PC-3 (cell line): Measurements from ENCODE around the gene CEP97. TPM values are rescaled to one million over a fixed set of nuclear protein-coding genes. Genes with fewer than 3 reads are reported as not detected.
A peak's percentile ranks its signal among the peaks of the same experiment; 100 is the strongest.

ENCODE experiments used
- ATAC-seq: fragments of 200-7000 bp; cut with Tn5 transposase; 2 replicates; pipeline ENCODE4 v1.9.1; 2020; ENCODE audit warnings: mild to moderate bottlenecking, moderate library complexity
- BruUV-seq: library from RNA; stranded (reverse); fragments of 400-500 nt; replicated peaks from 2 replicates; lab custom pipeline; 2021; lab: Mats Ljungman, UMichigan
- CTCF ChIA-PET: fragments of 300-600 bp; sonication (Branson Sonifier 250); formaldehyde crosslinking; loops from one replicate; lab custom pipeline; 2022; ENCODE audit warnings: antibody characterized with exemption; lab: Charles Lee
- POLR2A ChIA-PET: fragments of 300-600 bp; sonication (Branson Sonifier 250); formaldehyde crosslinking; loops from one replicate; lab custom pipeline; 2022; ENCODE audit warnings: antibody characterized with exemption; ENCODE audit not compliant: unreplicated experiment; lab: Charles Lee
- DNase-seq: peaks from one replicate; pipeline ENCODE4 v3.0.0-alpha.2; 2015
- H2AFZ ChIP-seq: fragments of 300-600 bp; sonication (generic); 2 replicates; pipeline ENCODE4 v1.6.0; 2016; ENCODE audit warnings: antibody characterized with exemption, low read length
- H3F3A ChIP-seq: fragments of 300-600 bp; sonication (generic); one replicate; pipeline ENCODE4 v1.6.0; 2017; ENCODE audit warnings: antibody characterized with exemption, low read length, control low read depth, mild to moderate bottlenecking; ENCODE audit not compliant: unreplicated experiment
- H3K27ac ChIP-seq: fragments of 300-600 bp; sonication (generic); 2 replicates; pipeline ENCODE4 v1.5.1; 2016; ENCODE audit warnings: mild to moderate bottlenecking, low read length
- H3K27me3 ChIP-seq: fragments of 300-600 bp; sonication (generic); 2 replicates; pipeline ENCODE4 v1.6.1; 2016; ENCODE audit warnings: low read length, mixed read lengths
- H3K36me3 ChIP-seq: fragments of 300-600 bp; sonication (generic); 2 replicates; pipeline ENCODE4 v1.6.1; 2016; ENCODE audit warnings: low read depth, mixed run types, low read length, mixed read lengths
- H3K4me1 ChIP-seq: fragments of 300-600 bp; sonication (generic); 2 replicates; pipeline ENCODE4 v1.5.1; 2016; ENCODE audit warnings: low read length; ENCODE audit not compliant: insufficient read depth
- H3K4me2 ChIP-seq: fragments of 300-600 bp; sonication (generic); 2 replicates; pipeline ENCODE4 v1.6.0; 2016; ENCODE audit warnings: low read length
- H3K4me3 ChIP-seq: fragments of 300-600 bp; sonication (generic); 2 replicates; pipeline ENCODE4 v1.5.1; 2016; ENCODE audit warnings: mild to moderate bottlenecking, low read length, mixed read lengths
- H3K79me2 ChIP-seq: fragments of 300-600 bp; sonication (generic); 2 replicates; pipeline ENCODE4 v1.6.1; 2017; ENCODE audit warnings: low read length, mixed read lengths
- H3K9ac ChIP-seq: fragments of 300-600 bp; sonication (generic); 2 replicates; pipeline ENCODE4 v1.6.0; 2016; ENCODE audit warnings: mild to moderate bottlenecking, low read length
- H3K9me2 ChIP-seq: fragments of 300-600 bp; sonication (generic); replicated peaks from 2 replicates; pipeline ENCODE4 v1.6.1; 2016; ENCODE audit warnings: mixed run types, low read length, mixed read lengths
- H3K9me3 ChIP-seq: fragments of 300-600 bp; sonication (generic); 2 replicates; pipeline ENCODE4 v1.6.1; 2016; ENCODE audit warnings: low read length, mixed read lengths
- H4K20me1 ChIP-seq: fragments of 300-600 bp; sonication (generic); 2 replicates; pipeline ENCODE4 v1.6.1; 2016; ENCODE audit warnings: low read length, mixed read lengths
- CTCF ChIP-seq: fragments of 300-600 bp; sonication (generic); conservative IDR thresholded peaks from 2 replicates; pipeline ENCODE4 v1.5.1; 2017; ENCODE audit warnings: antibody characterized with exemption, low read depth, mild to moderate bottlenecking, low read length
- EZH2 ChIP-seq: fragments of 300-600 bp; sonication (generic); IDR thresholded peaks from one replicate; pipeline ENCODE4 v1.6.1; 2017; ENCODE audit warnings: antibody characterized with exemption, mild to moderate bottlenecking, low read length; ENCODE audit not compliant: unreplicated experiment
- EZH2phosphoT487 ChIP-seq: fragments of 300-600 bp; sonication (generic); IDR thresholded peaks from 2 replicates; pipeline ENCODE4 v1.6.1; 2018; ENCODE audit warnings: mild to moderate bottlenecking, antibody characterized with exemption, low read length, borderline replicate concordance
- intact Hi-C: fragments of 100-400 bp; cut with micrococcal nuclease; formaldehyde crosslinking; loops from 2 replicates; pipeline ENCODE4 v1.9.0; 2023
- total RNA-seq: library from RNA; depleted of rRNA; stranded (reverse); fragments of >200 nt; gene quantifications from 2 replicates; pipeline ENCODE4 v1.2.3, GENCODE V29; 2014

The CEP97 gene
- total RNA-seq, 1 experiment from 2014 or later = 12.1 TPM

DNA sequence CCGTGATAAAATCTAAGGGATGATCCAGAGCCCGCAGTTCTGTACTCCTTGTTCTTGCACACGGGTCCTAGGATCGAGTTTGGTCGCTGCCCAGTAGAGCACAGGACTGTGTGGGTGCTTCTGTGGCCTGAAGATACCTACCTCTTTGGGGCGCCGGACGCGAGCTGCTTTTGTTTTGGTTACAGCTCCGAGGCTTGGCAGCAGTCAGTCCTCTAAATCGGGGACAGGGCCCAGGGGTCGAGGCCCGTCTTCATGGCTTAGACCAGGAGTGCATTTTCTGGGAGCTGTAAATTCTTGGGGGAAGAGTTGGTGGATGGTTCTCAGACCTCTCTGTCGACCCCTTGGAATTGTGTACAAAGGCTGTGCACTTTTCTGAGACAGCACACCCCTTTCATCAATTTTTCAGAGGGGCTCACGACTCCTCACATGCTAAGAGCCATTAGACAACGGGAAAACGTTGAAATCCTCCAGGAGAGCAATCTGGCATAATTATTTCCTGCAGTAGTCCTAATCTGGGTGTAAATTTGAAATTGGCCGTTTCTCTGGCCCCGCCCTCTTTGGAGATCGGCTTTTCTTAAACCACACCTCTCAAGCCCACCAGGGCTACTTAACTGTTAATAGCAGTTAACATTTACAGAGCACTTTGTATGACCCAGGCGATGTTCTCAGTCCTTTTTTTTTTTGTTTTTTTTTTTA, 928 bp downstream of the CEP97 start:
- intact Hi-C loops = no loop called here
- no peaks in the 10 kb centered on the region for H3K27me3 ChIP-seq
- DNase-seq (peak; percentile 16), ATAC-seq (peak; percentile 4)
- H3K27ac ChIP-seq = no peak overlapping the region
- H3K9me3 ChIP-seq = no peaks in the 10 kb centered on the region
- BruUV-seq = no TSS peak
- H3K9ac ChIP-seq = peak overlapping the region; percentile 74
- H3K4me2 ChIP-seq = peak overlapping the region; percentile 95
- H2AFZ ChIP-seq = peak overlapping the region; percentile 98
- TF ChIP-seq EZH2 (no peak), CTCF (no peak), EZH2phosphoT487 (no peak)
- H4K20me1 ChIP-seq = no peaks in the 10 kb centered on the region
- H3K4me3 ChIP-seq = peak overlapping the region; percentile 87
- peaks cover 22% of the 10 kb centered on the region for H3K79me2 ChIP-seq
- ChIA-PET CTCF (no interaction called here), POLR2A (no interaction called here)
- H3K9me2 ChIP-seq = no peaks in the 10 kb centered on the region
- H3F3A ChIP-seq = no peaks in the 10 kb centered on the region
- H3K36me3 ChIP-seq = peaks cover 8% of the 10 kb centered on the region; the same call in 1 of the 2 replicates
- peaks cover 19% of the 10 kb centered on the region for H3K4me1 ChIP-seq

DNA sequence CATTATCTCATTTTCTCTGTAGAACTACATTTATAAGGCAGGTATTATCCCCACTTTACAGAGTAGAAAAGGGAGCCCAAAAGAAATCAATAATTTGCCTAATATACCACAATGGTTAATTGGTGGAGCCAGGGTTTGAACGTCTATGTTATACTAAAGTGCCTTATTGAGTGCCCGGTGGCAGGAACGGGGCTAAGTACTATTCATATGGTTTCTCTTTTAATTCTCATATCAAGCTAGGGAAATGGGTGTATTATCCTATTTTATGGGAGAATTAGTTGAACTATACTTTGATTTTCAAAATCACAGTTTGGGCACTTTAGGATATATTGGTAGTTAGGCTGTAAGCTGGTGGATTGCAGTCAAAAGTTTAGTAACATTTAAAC, 1.5 kb downstream of the CEP97 start:
- H3F3A ChIP-seq = no peaks in the 10 kb centered on the region
- no peaks in the 10 kb centered on the region for H3K27me3 ChIP-seq
- intact Hi-C loops = no loop called here
- H3K27ac ChIP-seq = no peak overlapping the region
- TF ChIP-seq CTCF (no peak), EZH2phosphoT487 (no peak), EZH2 (no peak)
- peak overlapping the region; percentile 95 for H3K4me2 ChIP-seq
- peak overlapping the region; percentile 87 for H3K4me3 ChIP-seq
- H4K20me1 ChIP-seq = no peaks in the 10 kb centered on the region
- H2AFZ ChIP-seq = peak overlapping the region; percentile 98
- H3K9ac ChIP-seq = peak overlapping the region; percentile 74
- ChIA-PET POLR2A (no interaction called here), CTCF (no interaction called here)
- DNase-seq = no peak
- H3K36me3 ChIP-seq = peaks cover 11% of the 10 kb centered on the region; the same call in 1 of the 2 replicates
- peaks cover 22% of the 10 kb centered on the region for H3K79me2 ChIP-seq
- no peaks in the 10 kb centered on the region for H3K9me3 ChIP-seq
- BruUV-seq = no TSS peak
- no peak for ATAC-seq
- peaks cover 19% of the 10 kb centered on the region for H3K4me1 ChIP-seq
- H3K9me2 ChIP-seq = no peaks in the 10 kb centered on the region

DNA sequence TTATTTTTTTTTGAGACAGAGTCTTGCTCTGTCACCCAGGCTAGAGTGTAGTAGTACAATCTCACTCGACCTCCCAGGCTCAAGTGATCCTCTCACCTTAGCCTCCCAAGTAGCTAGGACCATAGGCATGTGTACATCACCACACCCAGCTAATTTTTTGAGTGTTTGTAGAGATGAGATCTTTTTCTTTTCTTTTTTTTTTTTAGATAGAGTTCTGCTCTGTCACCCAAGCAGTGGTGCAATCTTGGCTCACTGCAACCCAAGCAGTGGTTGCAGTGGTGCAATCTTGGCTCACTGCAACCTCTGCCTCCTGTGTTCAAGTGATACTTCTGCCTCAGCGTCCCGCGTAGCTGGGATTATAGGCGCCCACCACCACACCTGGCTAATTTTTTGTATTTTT, 5.2 kb downstream of the CEP97 start:
- Histone ChIP-seq H2AFZ (no peak overlapping the region), H3K9ac (no peak overlapping the region), H3K9me2 (no peaks in the 10 kb centered on the region), H3K4me1 (peaks cover 15% of the 10 kb centered on the region), H3K27ac (no peak overlapping the region), H3F3A (no peaks in the 10 kb centered on the region), H3K9me3 (no peaks in the 10 kb centered on the region), H3K79me2 (peaks cover 22% of the 10 kb centered on the region), H3K4me2 (no peak overlapping the region), H3K36me3 (peaks cover 27% of the 10 kb centered on the region), H4K20me1 (no peaks in the 10 kb centered on the region), H3K4me3 (no peak overlapping the region), H3K27me3 (no peaks in the 10 kb centered on the region)
- ChIA-PET CTCF (no interaction called here), POLR2A (no interaction called here)
- intact Hi-C loops = no loop called here
- BruUV-seq = no TSS peak
- no peak for DNase-seq
- no peak for TF ChIP-seq CTCF
- no peak for ATAC-seq
